Measurements from ENCODE around the gene BUD13. TPM values are rescaled to one million over a fixed set of nuclear protein-coding genes. Genes with fewer than 3 reads are reported as not detected.

The BUD13 gene
- total and polyA plus RNA-seq, 2 experiments from 2014 or later: 17.0 to 24.8 TPM

DNA sequence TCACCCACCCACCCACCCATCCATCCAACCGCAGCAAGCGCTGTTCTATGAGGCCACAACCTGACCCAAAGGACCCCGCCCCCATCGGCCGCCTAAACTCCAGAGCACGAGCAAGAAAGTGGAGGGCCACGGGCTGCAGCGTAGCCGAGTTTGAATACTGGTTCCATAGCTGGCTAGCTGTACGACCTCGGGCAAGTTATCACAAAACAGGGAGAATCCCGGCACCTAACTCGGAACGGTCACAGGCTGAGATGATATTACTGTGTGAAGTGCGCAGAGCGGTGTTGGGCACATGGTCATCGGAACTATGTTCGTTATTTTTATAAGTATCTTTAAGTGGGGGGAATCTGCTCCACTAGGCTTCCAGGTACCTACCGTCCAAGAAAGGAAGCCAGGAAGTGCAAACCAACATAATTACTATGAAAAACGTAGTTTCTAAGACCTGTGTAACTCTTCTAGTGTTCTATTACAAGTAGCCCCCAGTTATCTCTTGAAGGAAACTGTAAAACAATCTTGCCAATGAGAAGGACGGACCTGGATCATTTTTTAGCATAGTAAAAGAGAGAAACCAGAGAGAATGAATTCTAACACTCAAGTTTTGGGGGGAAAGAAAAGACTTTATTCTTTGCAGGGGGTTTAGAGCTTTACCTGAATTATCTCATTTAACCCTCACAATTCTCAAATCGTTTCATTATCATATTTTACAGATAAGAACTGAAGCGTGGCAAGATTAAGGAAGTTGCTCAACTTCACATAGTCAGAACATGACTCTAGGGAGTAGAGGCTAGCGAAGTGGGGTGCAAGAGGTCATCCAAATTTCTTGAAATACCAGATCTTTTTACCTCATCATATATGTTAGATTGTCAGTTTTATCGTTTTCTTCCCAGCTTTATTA, 663 bp upstream of the BUD13 start:
- Histone ChIP-seq H3F3A (replicated peaks; ENCODE audit: low read depth) (0 out of 2 replicates have a peak, but pooled peaks cover 5% of the 10 kb centered on the region), H4K20me1 (replicated peaks; ENCODE audit: insufficient read depth) (peaks cover 6% of the 10 kb centered on the region; the same call in 1 of the 2 replicates), H3K4me3 (peak overlapping the region; percentile 76), H2AFZ (peak overlapping the region; percentile 67), H3K9me2 (ENCODE audit: insufficient read depth) (no peaks in the 10 kb centered on the region), H3K4me1 (ENCODE audit: insufficient read depth) (peaks cover 20% of the 10 kb centered on the region), H3K27me3 (ENCODE audit: insufficient read depth) (no peaks in the 10 kb centered on the region), H3K79me2 (replicated peaks; ENCODE audit: insufficient read depth) (peaks cover 33% of the 10 kb centered on the region), H3K36me3 (ENCODE audit: insufficient read depth) (peaks cover 8% of the 10 kb centered on the region), H3K27ac (ENCODE audit: low read depth) (peak overlapping the region; percentile 91), H3K4me2 (peak overlapping the region; percentile 87)
- no peaks in the 10 kb centered on the region for H3K9me3 Mint-ChIP-seq
- H3K4me1 Mint-ChIP-seq: peaks cover 20% of the 10 kb centered on the region
- H3K27ac Mint-ChIP-seq: peak overlapping the region; percentile 92
- DNase-seq (ENCODE audit: low spot score) (no peak), ATAC-seq (no peak; the same call in 2 of the 3 replicates)
- peaks cover 4% of the 10 kb centered on the region for H3K27me3 Mint-ChIP-seq (ENCODE audit: insufficient read depth, low read depth, poor library complexity)
- TF ChIP-seq, protein P1, sequence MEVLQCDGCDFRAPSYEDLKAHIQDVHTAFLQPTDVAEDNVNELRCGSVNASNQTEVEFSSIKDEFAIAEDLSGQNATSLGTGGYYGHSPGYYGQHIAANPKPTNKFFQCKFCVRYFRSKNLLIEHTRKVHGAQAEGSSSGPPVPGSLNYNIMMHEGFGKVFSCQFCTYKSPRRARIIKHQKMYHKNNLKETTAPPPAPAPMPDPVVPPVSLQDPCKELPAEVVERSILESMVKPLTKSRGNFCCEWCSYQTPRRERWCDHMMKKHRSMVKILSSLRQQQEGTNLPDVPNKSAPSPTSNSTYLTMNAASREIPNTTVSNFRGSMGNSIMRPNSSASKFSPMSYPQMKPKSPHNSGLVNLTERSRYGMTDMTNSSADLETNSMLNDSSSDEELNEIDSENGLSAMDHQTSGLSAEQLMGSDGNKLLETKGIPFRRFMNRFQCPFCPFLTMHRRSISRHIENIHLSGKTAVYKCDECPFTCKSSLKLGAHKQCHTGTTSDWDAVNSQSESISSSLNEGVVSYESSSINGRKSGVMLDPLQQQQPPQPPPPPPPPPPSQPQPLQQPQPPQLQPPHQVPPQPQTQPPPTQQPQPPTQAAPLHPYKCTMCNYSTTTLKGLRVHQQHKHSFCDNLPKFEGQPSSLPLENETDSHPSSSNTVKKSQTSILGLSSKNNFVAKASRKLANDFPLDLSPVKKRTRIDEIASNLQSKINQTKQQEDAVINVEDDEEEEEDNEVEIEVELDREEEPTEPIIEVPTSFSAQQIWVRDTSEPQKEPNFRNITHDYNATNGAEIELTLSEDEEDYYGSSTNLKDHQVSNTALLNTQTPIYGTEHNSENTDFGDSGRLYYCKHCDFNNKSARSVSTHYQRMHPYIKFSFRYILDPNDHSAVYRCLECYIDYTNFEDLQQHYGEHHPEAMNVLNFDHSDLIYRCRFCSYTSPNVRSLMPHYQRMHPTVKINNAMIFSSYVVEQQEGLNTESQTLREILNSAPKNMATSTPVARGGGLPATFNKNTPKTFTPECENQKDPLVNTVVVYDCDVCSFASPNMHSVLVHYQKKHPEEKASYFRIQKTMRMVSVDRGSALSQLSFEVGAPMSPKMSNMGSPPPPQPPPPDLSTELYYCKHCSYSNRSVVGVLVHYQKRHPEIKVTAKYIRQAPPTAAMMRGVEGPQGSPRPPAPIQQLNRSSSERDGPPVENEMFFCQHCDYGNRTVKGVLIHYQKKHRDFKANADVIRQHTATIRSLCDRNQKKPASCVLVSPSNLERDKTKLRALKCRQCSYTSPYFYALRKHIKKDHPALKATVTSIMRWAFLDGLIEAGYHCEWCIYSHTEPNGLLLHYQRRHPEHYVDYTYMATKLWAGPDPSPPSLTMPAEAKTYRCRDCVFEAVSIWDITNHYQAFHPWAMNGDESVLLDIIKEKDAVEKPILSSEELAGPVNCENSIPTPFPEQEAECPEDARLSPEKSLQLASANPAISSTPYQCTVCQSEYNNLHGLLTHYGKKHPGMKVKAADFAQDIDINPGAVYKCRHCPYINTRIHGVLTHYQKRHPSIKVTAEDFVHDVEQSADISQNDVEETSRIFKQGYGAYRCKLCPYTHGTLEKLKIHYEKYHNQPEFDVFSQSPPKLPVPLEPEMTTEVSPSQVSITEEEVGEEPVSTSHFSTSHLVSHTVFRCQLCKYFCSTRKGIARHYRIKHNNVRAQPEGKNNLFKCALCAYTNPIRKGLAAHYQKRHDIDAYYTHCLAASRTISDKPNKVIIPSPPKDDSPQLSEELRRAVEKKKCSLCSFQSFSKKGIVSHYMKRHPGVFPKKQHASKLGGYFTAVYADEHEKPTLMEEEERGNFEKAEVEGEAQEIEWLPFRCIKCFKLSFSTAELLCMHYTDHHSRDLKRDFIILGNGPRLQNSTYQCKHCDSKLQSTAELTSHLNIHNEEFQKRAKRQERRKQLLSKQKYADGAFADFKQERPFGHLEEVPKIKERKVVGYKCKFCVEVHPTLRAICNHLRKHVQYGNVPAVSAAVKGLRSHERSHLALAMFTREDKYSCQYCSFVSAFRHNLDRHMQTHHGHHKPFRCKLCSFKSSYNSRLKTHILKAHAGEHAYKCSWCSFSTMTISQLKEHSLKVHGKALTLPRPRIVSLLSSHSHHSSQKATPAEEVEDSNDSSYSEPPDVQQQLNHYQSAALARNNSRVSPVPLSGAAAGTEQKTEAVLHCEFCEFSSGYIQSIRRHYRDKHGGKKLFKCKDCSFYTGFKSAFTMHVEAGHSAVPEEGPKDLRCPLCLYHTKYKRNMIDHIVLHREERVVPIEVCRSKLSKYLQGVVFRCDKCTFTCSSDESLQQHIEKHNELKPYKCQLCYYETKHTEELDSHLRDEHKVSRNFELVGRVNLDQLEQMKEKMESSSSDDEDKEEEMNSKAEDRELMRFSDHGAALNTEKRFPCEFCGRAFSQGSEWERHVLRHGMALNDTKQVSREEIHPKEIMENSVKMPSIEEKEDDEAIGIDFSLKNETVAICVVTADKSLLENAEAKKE (CRISPR knock-in tag; IDR thresholded peaks at IDR 0.05): no peak
- TF ChIP-seq, protein P2, sequence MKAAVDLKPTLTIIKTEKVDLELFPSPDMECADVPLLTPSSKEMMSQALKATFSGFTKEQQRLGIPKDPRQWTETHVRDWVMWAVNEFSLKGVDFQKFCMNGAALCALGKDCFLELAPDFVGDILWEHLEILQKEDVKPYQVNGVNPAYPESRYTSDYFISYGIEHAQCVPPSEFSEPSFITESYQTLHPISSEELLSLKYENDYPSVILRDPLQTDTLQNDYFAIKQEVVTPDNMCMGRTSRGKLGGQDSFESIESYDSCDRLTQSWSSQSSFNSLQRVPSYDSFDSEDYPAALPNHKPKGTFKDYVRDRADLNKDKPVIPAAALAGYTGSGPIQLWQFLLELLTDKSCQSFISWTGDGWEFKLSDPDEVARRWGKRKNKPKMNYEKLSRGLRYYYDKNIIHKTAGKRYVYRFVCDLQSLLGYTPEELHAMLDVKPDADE (IDR thresholded peaks at IDR 0.05): no peak
- no peak for TF ChIP-seq NANOG (IDR thresholded peaks at IDR 0.05; ENCODE audit: borderline replicate concordance)
- TF ChIP-seq EZH2 (IDR thresholded peaks at IDR 0.05; ENCODE audit: low read depth, unreplicated experiment): no peak
- TF ChIP-seq CREB1 (CRISPR knock-in tag; IDR thresholded peaks at IDR 0.05; ENCODE audit: low read depth): no peak
- TF ChIP-seq STAT1 (IDR thresholded peaks at IDR 0.05; ENCODE audit: unreplicated experiment): no peak
- TF ChIP-seq, protein P3, sequence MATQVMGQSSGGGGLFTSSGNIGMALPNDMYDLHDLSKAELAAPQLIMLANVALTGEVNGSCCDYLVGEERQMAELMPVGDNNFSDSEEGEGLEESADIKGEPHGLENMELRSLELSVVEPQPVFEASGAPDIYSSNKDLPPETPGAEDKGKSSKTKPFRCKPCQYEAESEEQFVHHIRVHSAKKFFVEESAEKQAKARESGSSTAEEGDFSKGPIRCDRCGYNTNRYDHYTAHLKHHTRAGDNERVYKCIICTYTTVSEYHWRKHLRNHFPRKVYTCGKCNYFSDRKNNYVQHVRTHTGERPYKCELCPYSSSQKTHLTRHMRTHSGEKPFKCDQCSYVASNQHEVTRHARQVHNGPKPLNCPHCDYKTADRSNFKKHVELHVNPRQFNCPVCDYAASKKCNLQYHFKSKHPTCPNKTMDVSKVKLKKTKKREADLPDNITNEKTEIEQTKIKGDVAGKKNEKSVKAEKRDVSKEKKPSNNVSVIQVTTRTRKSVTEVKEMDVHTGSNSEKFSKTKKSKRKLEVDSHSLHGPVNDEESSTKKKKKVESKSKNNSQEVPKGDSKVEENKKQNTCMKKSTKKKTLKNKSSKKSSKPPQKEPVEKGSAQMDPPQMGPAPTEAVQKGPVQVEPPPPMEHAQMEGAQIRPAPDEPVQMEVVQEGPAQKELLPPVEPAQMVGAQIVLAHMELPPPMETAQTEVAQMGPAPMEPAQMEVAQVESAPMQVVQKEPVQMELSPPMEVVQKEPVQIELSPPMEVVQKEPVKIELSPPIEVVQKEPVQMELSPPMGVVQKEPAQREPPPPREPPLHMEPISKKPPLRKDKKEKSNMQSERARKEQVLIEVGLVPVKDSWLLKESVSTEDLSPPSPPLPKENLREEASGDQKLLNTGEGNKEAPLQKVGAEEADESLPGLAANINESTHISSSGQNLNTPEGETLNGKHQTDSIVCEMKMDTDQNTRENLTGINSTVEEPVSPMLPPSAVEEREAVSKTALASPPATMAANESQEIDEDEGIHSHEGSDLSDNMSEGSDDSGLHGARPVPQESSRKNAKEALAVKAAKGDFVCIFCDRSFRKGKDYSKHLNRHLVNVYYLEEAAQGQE (IDR thresholded peaks at IDR 0.05; ENCODE audit: unreplicated experiment): no peak
- no peak for TF ChIP-seq ZNF331 (CRISPR knock-in tag; IDR thresholded peaks at IDR 0.05; ENCODE audit: low read depth)
- no peak for TF ChIP-seq EZH2phosphoT487 (IDR thresholded peaks at IDR 0.05; ENCODE audit: unreplicated experiment)
- TF ChIP-seq, protein P4, sequence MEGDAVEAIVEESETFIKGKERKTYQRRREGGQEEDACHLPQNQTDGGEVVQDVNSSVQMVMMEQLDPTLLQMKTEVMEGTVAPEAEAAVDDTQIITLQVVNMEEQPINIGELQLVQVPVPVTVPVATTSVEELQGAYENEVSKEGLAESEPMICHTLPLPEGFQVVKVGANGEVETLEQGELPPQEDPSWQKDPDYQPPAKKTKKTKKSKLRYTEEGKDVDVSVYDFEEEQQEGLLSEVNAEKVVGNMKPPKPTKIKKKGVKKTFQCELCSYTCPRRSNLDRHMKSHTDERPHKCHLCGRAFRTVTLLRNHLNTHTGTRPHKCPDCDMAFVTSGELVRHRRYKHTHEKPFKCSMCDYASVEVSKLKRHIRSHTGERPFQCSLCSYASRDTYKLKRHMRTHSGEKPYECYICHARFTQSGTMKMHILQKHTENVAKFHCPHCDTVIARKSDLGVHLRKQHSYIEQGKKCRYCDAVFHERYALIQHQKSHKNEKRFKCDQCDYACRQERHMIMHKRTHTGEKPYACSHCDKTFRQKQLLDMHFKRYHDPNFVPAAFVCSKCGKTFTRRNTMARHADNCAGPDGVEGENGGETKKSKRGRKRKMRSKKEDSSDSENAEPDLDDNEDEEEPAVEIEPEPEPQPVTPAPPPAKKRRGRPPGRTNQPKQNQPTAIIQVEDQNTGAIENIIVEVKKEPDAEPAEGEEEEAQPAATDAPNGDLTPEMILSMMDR (conservative IDR thresholded peaks at IDR 0.05; ENCODE audit: low read depth in 2 of 2): no peak
- no peak for TF ChIP-seq ZNF114 (CRISPR knock-in tag; IDR thresholded peaks at IDR 0.05)
- no peak for TF ChIP-seq JUNB (IDR thresholded peaks at IDR 0.05; ENCODE audit: unreplicated experiment)
- TF ChIP-seq POLR2AphosphoS5 (IDR thresholded peaks at IDR 0.05; ENCODE audit: low read depth): no peak
- peaks cover 45% of the 10 kb centered on the region for H3K36me3 Mint-ChIP-seq (ENCODE audit: low read depth)
- peak overlapping the region; percentile 94 for H3K4me3 Mint-ChIP-seq
